ENCODE results near the gene NTM.

Gene NTM

DNA sequence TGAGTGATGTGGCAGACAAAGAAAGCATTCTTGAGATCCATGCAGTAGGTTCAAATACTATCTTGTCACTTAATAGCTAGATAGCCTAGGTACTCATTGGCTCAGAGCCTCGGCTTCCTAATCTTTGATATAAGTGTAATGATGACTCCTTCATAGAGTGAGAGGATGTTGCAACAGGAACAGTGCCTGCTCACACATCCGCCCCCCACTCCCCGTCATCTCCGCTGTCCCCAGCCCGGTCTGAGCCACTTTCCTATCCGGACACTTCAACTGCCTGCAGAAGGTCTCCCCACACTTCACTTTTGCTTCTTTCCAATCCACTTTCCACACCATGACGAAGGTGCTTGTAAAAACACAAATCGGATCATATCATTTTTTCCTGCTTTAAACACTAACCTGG is 128.8 kb downstream of the NTM start:
- H2AFZ ChIP-seq (ENCODE audit: low read length), result no peak overlapping the region
- TF ChIP-seq, protein P1, sequence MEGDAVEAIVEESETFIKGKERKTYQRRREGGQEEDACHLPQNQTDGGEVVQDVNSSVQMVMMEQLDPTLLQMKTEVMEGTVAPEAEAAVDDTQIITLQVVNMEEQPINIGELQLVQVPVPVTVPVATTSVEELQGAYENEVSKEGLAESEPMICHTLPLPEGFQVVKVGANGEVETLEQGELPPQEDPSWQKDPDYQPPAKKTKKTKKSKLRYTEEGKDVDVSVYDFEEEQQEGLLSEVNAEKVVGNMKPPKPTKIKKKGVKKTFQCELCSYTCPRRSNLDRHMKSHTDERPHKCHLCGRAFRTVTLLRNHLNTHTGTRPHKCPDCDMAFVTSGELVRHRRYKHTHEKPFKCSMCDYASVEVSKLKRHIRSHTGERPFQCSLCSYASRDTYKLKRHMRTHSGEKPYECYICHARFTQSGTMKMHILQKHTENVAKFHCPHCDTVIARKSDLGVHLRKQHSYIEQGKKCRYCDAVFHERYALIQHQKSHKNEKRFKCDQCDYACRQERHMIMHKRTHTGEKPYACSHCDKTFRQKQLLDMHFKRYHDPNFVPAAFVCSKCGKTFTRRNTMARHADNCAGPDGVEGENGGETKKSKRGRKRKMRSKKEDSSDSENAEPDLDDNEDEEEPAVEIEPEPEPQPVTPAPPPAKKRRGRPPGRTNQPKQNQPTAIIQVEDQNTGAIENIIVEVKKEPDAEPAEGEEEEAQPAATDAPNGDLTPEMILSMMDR (conservative IDR thresholded peaks at IDR 0.05; ENCODE audit: low read length), result no peak
- no peak for TF ChIP-seq EZH2phosphoT487 (IDR thresholded peaks at IDR 0.05; ENCODE audit: borderline replicate concordance)
- no peaks in the 10 kb centered on the region for H3K27me3 ChIP-seq (ENCODE audit: insufficient read depth, low read length, poor library complexity, severe bottlenecking)
- H3K4me1 ChIP-seq (ENCODE audit: insufficient read depth, low read length, poor library complexity, severe bottlenecking), result no peaks in the 10 kb centered on the region
- no peaks in the 10 kb centered on the region for H3F3A ChIP-seq (ENCODE audit: low read depth)
- H3K79me2 ChIP-seq (ENCODE audit: insufficient read depth, low read length), result no peaks in the 10 kb centered on the region
- H3K9me3 ChIP-seq (ENCODE audit: insufficient read depth, low read depth, low read length), result no peaks in the 10 kb centered on the region
- H3K4me2 ChIP-seq (ENCODE audit: low read depth, low read length, poor library complexity, severe bottlenecking), result no peak overlapping the region
- H3K36me3 ChIP-seq (ENCODE audit: insufficient read depth, low read length), result no peaks in the 10 kb centered on the region
- H4K20me1 ChIP-seq (ENCODE audit: insufficient read depth, low read length, poor library complexity, severe bottlenecking), result no peaks in the 10 kb centered on the region
- no peak overlapping the region for H3K4me3 ChIP-seq (ENCODE audit: low read length, poor library complexity, severe bottlenecking)
- H3K9me2 ChIP-seq (replicated peaks; ENCODE audit: low read depth, low read length), result no peaks in the 10 kb centered on the region
- H3K9ac ChIP-seq (ENCODE audit: low read depth, low read length, poor library complexity, severe bottlenecking), result no peak overlapping the region

DNA sequence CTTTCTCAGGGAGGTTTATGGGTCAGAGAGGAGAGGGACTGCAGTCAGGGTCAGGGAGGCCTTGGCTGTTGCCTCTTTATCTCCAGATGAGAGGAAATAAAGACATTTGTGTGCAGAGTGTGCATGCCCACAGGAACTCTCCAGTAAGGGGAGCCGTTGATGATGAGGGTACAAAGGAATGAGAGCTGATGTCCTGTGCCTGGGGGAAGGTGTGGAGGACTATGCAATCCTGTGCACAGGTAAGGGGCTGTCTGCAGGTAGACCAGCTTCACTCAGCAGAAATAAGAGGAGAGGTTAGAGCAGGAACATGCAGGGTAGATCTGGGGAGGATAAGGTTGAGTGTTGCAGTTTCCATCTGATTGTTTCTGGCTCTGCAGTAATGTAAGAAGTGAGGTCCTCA is 132.6 kb downstream of the NTM start:
- Histone ChIP-seq H3K4me2 (ENCODE audit: low read depth, low read length, poor library complexity, severe bottlenecking) (no peak overlapping the region), H3K4me1 (ENCODE audit: insufficient read depth, low read length, poor library complexity, severe bottlenecking) (no peaks in the 10 kb centered on the region), H3K36me3 (ENCODE audit: insufficient read depth, low read length) (no peaks in the 10 kb centered on the region), H3K79me2 (ENCODE audit: insufficient read depth, low read length) (no peaks in the 10 kb centered on the region), H3F3A (ENCODE audit: low read depth) (no peaks in the 10 kb centered on the region), H3K9me3 (ENCODE audit: insufficient read depth, low read depth, low read length) (no peaks in the 10 kb centered on the region), H3K9ac (ENCODE audit: low read depth, low read length, poor library complexity, severe bottlenecking) (no peak overlapping the region), H2AFZ (ENCODE audit: low read length) (no peak overlapping the region), H3K27me3 (ENCODE audit: insufficient read depth, low read length, poor library complexity, severe bottlenecking) (no peaks in the 10 kb centered on the region), H4K20me1 (ENCODE audit: insufficient read depth, low read length, poor library complexity, severe bottlenecking) (no peaks in the 10 kb centered on the region), H3K4me3 (ENCODE audit: low read length, poor library complexity, severe bottlenecking) (no peak overlapping the region), H3K9me2 (replicated peaks; ENCODE audit: low read depth, low read length) (no peaks in the 10 kb centered on the region)
- TF ChIP-seq, protein P1 (conservative IDR thresholded peaks at IDR 0.05; ENCODE audit: low read length), result no peak
- no peak for TF ChIP-seq EZH2phosphoT487 (IDR thresholded peaks at IDR 0.05; ENCODE audit: borderline replicate concordance)

DNA sequence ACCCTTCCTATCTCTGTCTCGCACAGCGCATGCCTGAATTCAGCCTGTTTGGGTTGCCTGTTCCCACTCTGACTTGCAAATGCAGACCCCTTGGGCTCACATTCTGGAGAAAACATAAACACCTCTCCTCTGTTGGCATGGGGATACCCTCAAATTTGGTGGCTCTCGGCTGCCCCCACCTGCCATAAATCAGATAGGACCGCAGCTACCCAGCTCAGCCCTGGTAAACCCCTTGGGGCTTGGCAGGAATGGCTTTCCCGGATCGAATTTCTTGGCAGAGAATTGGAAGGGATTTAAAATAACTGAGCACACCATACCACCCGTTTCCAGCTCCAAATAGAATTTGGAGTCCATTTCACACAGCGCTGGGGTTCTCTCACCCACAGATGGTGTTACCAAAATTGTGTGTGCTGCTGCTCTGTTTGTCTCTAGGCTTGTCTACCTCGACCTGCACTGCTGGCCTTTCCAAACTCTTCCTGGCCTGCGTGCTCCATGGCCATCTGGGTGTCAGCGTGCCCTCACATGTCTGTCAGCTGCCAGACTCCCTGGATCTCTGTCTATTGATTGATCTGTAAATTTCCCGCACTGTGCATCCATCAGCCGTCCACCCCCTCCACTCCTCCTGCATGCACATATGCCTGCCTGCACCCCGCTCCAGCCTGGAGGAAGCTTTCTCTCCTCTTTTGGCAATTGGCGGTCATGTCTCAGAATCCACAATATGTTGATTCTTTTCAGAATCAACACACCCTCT is 134.0 kb downstream of the NTM start:
- Histone ChIP-seq H3F3A (ENCODE audit: low read depth) (no peaks in the 10 kb centered on the region), H3K4me2 (ENCODE audit: low read depth, low read length, poor library complexity, severe bottlenecking) (no peak overlapping the region), H2AFZ (ENCODE audit: low read length) (no peak overlapping the region), H3K27me3 (ENCODE audit: insufficient read depth, low read length, poor library complexity, severe bottlenecking) (no peaks in the 10 kb centered on the region), H4K20me1 (ENCODE audit: insufficient read depth, low read length, poor library complexity, severe bottlenecking) (no peaks in the 10 kb centered on the region), H3K9me2 (replicated peaks; ENCODE audit: low read depth, low read length) (no peaks in the 10 kb centered on the region), H3K79me2 (ENCODE audit: insufficient read depth, low read length) (no peaks in the 10 kb centered on the region), H3K4me1 (ENCODE audit: insufficient read depth, low read length, poor library complexity, severe bottlenecking) (no peaks in the 10 kb centered on the region), H3K9me3 (ENCODE audit: insufficient read depth, low read depth, low read length) (no peaks in the 10 kb centered on the region), H3K4me3 (ENCODE audit: low read length, poor library complexity, severe bottlenecking) (no peak overlapping the region), H3K36me3 (ENCODE audit: insufficient read depth, low read length) (no peaks in the 10 kb centered on the region), H3K9ac (ENCODE audit: low read depth, low read length, poor library complexity, severe bottlenecking) (no peak overlapping the region)
- no peak for TF ChIP-seq EZH2phosphoT487 (IDR thresholded peaks at IDR 0.05; ENCODE audit: borderline replicate concordance)
- TF ChIP-seq, protein P1 (conservative IDR thresholded peaks at IDR 0.05; ENCODE audit: low read length), result peak; percentile 44

Measured in Loucy (cell line).